ENCODE results near the gene ARHGAP40. TPM values are rescaled to one million over a fixed set of nuclear protein-coding genes. Genes with fewer than 3 reads are reported as not detected.

ARHGAP40 gene
- total RNA-seq, result 1 to 10 TPM in 1 of 4 donors, under 1 TPM in 1, not detected in 2; 0.21 to 1.2 TPM

GRCh38 chr20:38601216-38602184 lies at the start of gene ARHGAP40:
TSS of gene ARHGAP40 (plus strand) at chr20:38601809.
- intact Hi-C loops (cut with DNase I; ENCODE audit: low total_unique reads), result no loop called here

GRCh38 chr20:38554986-38555385 lies 46.6 kb upstream of the ARHGAP40 start:
- no peak overlapping the region for H3K27ac ChIP-seq
- intact Hi-C loops (cut with DNase I; ENCODE audit: low total_unique reads), result no loop called here
- no peak for DNase-seq
- H3K9me3 ChIP-seq, result no peaks in the 10 kb centered on the region
- no peak overlapping the region for H3K4me3 ChIP-seq
- H3K27me3 ChIP-seq, result no peaks in the 10 kb centered on the region
- TF ChIP-seq CTCF (IDR thresholded peaks at IDR 0.05) (no peak), POLR2A (IDR thresholded peaks at IDR 0.05) (no peak)
- no peaks in the 10 kb centered on the region for H3K4me1 ChIP-seq
- H3K36me3 ChIP-seq, result no peaks in the 10 kb centered on the region

More at GRCh38 chr20:38601216-38602184, at the start of gene ARHGAP40:
- no peaks in the 10 kb centered on the region for H3K4me1 ChIP-seq
- H3K27ac ChIP-seq, result no peak within 1 kb of the TSS
- DNase-seq, result no peak
- H3K4me3 ChIP-seq, result no peak within 1 kb of the TSS
- no peaks in the 10 kb centered on the region for H3K36me3 ChIP-seq
- no peaks in the 10 kb centered on the region for H3K9me3 ChIP-seq
- no peak for TF ChIP-seq POLR2A (IDR thresholded peaks at IDR 0.05)
- TF ChIP-seq CTCF (IDR thresholded peaks at IDR 0.05), result no peak
- peaks cover 0 to 11% of the 10 kb centered on the region in 2 donors for H3K27me3 ChIP-seq

- no peak for DNase-seq
- no peaks in the 10 kb centered on the region for H3K9me3 ChIP-seq
- H3K4me3 ChIP-seq, result no peak overlapping the region
- H3K36me3 ChIP-seq, result no peaks in the 10 kb centered on the region
- H3K27ac ChIP-seq, result no peak overlapping the region
- no peaks in the 10 kb centered on the region for H3K27me3 ChIP-seq
- TF ChIP-seq POLR2A (IDR thresholded peaks at IDR 0.05) (no peak), CTCF (IDR thresholded peaks at IDR 0.05) (no peak)
- H3K4me1 ChIP-seq, result no peaks in the 10 kb centered on the region
- intact Hi-C loops (cut with DNase I; ENCODE audit: low total_unique reads), result no loop called here
Observed at GRCh38 chr20:38555395-38555794, 46.2 kb upstream of the ARHGAP40 start.

GRCh38 chr20:38557174-38557573 lies 44.4 kb upstream of the ARHGAP40 start:
- TF ChIP-seq CTCF (IDR thresholded peaks at IDR 0.05), result no peak
- TF ChIP-seq POLR2A (IDR thresholded peaks at IDR 0.05), result no peak
- no peaks in the 10 kb centered on the region for H3K4me1 ChIP-seq
- H3K36me3 ChIP-seq, result no peaks in the 10 kb centered on the region
- no peaks in the 10 kb centered on the region for H3K9me3 ChIP-seq
- no peak overlapping the region for H3K4me3 ChIP-seq
- H3K27me3 ChIP-seq, result no peaks in the 10 kb centered on the region
- no peak overlapping the region for H3K27ac ChIP-seq
- DNase-seq, result no peak
- intact Hi-C loops (cut with DNase I; ENCODE audit: low total_unique reads), result no loop called here

Measured in uterus (tissue), 4 donors.